Caco-2 (cell line): ENCODE results near the gene SPATA31C2. TPM values are rescaled to one million over a fixed set of nuclear protein-coding genes. Genes with fewer than 3 reads are reported as not detected.

Experiments used
- BruUV-seq: library from RNA; stranded (reverse); fragments of 400-500 nt; replicated peaks from 2 replicates; lab custom pipeline; 2021; lab: Mats Ljungman, UMichigan
- CTCF ChIA-PET: fragments of 300-600 bp; sonication (Branson Sonifier 250); formaldehyde crosslinking; loops from one replicate; lab custom pipeline; 2022; ENCODE audit warnings: antibody characterized with exemption; lab: Charles Lee
- POLR2A ChIA-PET: fragments of 300-600 bp; sonication (Branson Sonifier 250); formaldehyde crosslinking; loops from one replicate; lab custom pipeline; 2022; ENCODE audit warnings: antibody characterized with exemption; lab: Charles Lee
- DNase-seq, 2 experiments: peaks; one replicate each; pipeline versions ENCODE4 v3.0.0 to v3.0.0-alpha.2; 2020 to 2022
- H3K27me3 ChIP-seq: replicated peaks from 2 replicates; pipeline ENCODE4 v1.6.0; 2011; ENCODE audit warnings: low read length; ENCODE audit not compliant: control insufficient read depth, insufficient read depth
- H3K36me3 ChIP-seq: 2 replicates; pipeline ENCODE4 v1.5.1; 2011; ENCODE audit warnings: low read length; ENCODE audit not compliant: control insufficient read depth, insufficient read depth
- H3K4me1 ChIP-seq: fragments of 250-450 bp; sonication (Bioruptor Pico); 2 replicates; pipeline ENCODE4 v1.5.1; 2020; ENCODE audit warnings: mild to moderate bottlenecking
- H3K4me3 ChIP-seq: 2 replicates; pipeline ENCODE4 v1.5.1; 2011; ENCODE audit warnings: low read depth, mild to moderate bottlenecking, control low read depth, low read length
- H3K9me3 ChIP-seq: fragments of 250-450 bp; sonication (Bioruptor Pico); 2 replicates; pipeline ENCODE4 v1.5.1; 2020; ENCODE audit warnings: mild to moderate bottlenecking, moderate library complexity
- H3K27ac Mint-ChIP-seq: one replicate; pipeline ENCODE4 v1.8.0; 2022; ENCODE audit warnings: mixed read lengths; ENCODE audit not compliant: unreplicated experiment
- H3K27me3 Mint-ChIP-seq: one replicate; pipeline ENCODE4 v1.8.0; 2022; ENCODE audit warnings: mixed read lengths; ENCODE audit not compliant: insufficient read depth, unreplicated experiment
- H3K36me3 Mint-ChIP-seq: one replicate; pipeline ENCODE4 v1.8.0; 2022; ENCODE audit warnings: mild to moderate bottlenecking, mixed read lengths; ENCODE audit not compliant: insufficient read depth, unreplicated experiment
- H3K4me1 Mint-ChIP-seq: one replicate; pipeline ENCODE4 v1.8.0; 2022; ENCODE audit warnings: low read depth, mixed read lengths; ENCODE audit not compliant: unreplicated experiment
- H3K4me3 Mint-ChIP-seq: one replicate; pipeline ENCODE4 v1.8.0; 2022; ENCODE audit warnings: mild to moderate bottlenecking, moderate library complexity, mixed read lengths; ENCODE audit not compliant: unreplicated experiment
- H3K9me3 Mint-ChIP-seq: one replicate; pipeline ENCODE4 v1.8.0; 2022; ENCODE audit warnings: mixed read lengths; ENCODE audit not compliant: unreplicated experiment
- intact Hi-C: fragments of 100-400 bp; cut with micrococcal nuclease; formaldehyde crosslinking; loops from one replicate; pipeline ENCODE4 v1.10.0; 2022; ENCODE audit not compliant: unreplicated experiment
- total RNA-seq: library from RNA; stranded (reverse); gene quantifications from 2 replicates; pipeline ENCODE4 v1.2.3, GENCODE V29; 2022
- TF ChIP-seq, protein P1 (sequence below), 2 experiments: fragments of 200-600 bp in 1 of 2; IDR thresholded peaks; 1 replicate in 1 of 2; 2 replicates in 1 of 2; pipeline versions ENCODE4 v1.5.1 to v1.8.0; 2011 to 2022; ENCODE audit warnings: antibody characterized with exemption in 1 of 2, control low read depth in 1 of 2, inconsistent platforms in 1 of 2, low read depth in 1 of 2, low read length in 1 of 2, mild to moderate bottlenecking in 1 of 2, moderate library complexity in 1 of 2; ENCODE audit not compliant: insufficient read depth in 1 of 2, severe bottlenecking in 1 of 2, unreplicated experiment in 1 of 2

SPATA31C2 gene
- total RNA-seq, 1 experiment from 2014 or later = not detected

DNA sequence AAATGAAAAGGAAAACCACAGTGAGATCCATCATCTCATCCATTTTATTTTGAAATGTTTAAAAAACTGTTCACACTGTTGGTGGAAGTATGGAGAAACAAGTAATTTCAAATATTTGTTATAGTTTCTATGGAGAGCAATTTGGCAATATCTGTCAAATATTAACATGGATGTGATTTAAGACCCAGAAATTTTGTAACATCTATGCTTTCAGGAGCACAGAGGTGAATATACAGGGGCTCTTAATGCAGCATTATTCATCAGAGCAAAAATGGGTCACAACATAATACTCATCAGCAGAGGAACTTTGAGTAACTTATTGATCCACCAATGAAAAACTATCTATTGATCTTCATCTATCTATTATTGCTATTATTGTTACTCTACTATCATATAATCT lies 31.4 kb upstream of the SPATA31C2 start:
- TF ChIP-seq, protein P1, sequence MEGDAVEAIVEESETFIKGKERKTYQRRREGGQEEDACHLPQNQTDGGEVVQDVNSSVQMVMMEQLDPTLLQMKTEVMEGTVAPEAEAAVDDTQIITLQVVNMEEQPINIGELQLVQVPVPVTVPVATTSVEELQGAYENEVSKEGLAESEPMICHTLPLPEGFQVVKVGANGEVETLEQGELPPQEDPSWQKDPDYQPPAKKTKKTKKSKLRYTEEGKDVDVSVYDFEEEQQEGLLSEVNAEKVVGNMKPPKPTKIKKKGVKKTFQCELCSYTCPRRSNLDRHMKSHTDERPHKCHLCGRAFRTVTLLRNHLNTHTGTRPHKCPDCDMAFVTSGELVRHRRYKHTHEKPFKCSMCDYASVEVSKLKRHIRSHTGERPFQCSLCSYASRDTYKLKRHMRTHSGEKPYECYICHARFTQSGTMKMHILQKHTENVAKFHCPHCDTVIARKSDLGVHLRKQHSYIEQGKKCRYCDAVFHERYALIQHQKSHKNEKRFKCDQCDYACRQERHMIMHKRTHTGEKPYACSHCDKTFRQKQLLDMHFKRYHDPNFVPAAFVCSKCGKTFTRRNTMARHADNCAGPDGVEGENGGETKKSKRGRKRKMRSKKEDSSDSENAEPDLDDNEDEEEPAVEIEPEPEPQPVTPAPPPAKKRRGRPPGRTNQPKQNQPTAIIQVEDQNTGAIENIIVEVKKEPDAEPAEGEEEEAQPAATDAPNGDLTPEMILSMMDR (IDR thresholded peaks at IDR 0.05; ENCODE audit: insufficient read depth in 1 of 2, low read depth in 1 of 2, low read length in 1 of 2, severe bottlenecking in 1 of 2, unreplicated experiment in 1 of 2) = no peak
- Histone ChIP-seq H3K36me3 (no peaks in the 10 kb centered on the region), H3K27me3 (no peaks in the 10 kb centered on the region), H3K4me3 (no peak overlapping the region), H3K4me1 (no peaks in the 10 kb centered on the region), H3K9me3 (no peaks in the 10 kb centered on the region)
- no peak overlapping the region for H3K4me3 Mint-ChIP-seq
- CTCF ChIA-PET = no interaction called here
- H3K4me1 Mint-ChIP-seq = no peaks in the 10 kb centered on the region
- no peak overlapping the region for H3K27ac Mint-ChIP-seq
- intact Hi-C loops = loop anchor here (5.0 kb wide), 2 partner anchors 218 to 408 kb away; partner anchors contain the start of gene SPIN1
- POLR2A ChIA-PET = no interaction called here
- H3K9me3 Mint-ChIP-seq = no peaks in the 10 kb centered on the region
- no peak for DNase-seq
- H3K36me3 Mint-ChIP-seq = no peaks in the 10 kb centered on the region
- no TSS peak for BruUV-seq
- no peaks in the 10 kb centered on the region for H3K27me3 Mint-ChIP-seq

DNA sequence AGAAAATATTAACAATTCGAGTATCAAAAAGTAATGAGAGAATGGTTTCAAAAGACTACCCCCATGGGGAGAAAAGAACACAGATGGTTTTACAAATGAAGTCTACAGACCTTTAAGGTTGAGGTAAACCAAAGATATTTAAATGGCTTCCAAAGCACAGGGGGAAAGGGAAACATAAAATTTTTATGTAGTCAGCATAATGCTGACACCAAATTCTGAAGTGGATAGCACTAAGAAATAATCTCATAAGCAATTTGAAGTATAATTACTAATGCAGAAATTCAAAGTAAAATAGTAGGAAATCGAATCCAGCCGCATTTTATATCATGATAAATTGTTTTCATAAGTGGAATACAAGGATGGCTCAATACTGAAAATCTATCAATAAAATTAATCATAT lies 30.3 kb upstream of the SPATA31C2 start:
- H3K9me3 Mint-ChIP-seq = no peaks in the 10 kb centered on the region
- no peaks in the 10 kb centered on the region for H3K4me1 ChIP-seq
- H3K36me3 Mint-ChIP-seq = no peaks in the 10 kb centered on the region
- H3K36me3 ChIP-seq = no peaks in the 10 kb centered on the region
- H3K27me3 Mint-ChIP-seq = no peaks in the 10 kb centered on the region
- H3K27me3 ChIP-seq = no peaks in the 10 kb centered on the region
- no peak overlapping the region for H3K4me3 Mint-ChIP-seq
- ChIA-PET CTCF (no interaction called here), POLR2A (no interaction called here)
- intact Hi-C loops = no loop called here
- no peak for DNase-seq
- H3K27ac Mint-ChIP-seq = no peak overlapping the region
- no TSS peak for BruUV-seq
- H3K4me3 ChIP-seq = no peak overlapping the region
- no peaks in the 10 kb centered on the region for H3K9me3 ChIP-seq
- TF ChIP-seq, protein P1 (IDR thresholded peaks at IDR 0.05; ENCODE audit: insufficient read depth in 1 of 2, low read depth in 1 of 2, low read length in 1 of 2, severe bottlenecking in 1 of 2, unreplicated experiment in 1 of 2) = no peak
- H3K4me1 Mint-ChIP-seq = no peaks in the 10 kb centered on the region

DNA sequence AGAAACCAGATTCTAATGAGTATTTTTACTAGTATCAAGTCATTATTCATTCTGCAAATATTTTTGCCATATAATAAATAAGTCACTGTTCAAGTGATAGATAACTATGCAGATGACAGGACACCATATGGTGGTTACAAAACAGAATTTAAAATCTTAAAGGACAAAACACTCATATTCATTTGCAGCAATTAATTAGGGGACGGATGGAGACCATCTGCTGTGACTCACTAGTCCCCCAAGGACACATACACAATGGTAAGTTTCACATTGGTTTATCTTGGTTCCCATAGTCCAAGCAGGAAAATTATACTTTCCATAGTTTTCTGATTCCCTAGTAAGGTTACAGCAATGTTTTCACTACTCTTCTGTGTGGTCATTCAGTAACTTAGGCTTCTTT lies 28.4 kb upstream of the SPATA31C2 start:
- TF ChIP-seq, protein P1 (IDR thresholded peaks at IDR 0.05; ENCODE audit: insufficient read depth in 1 of 2, low read depth in 1 of 2, low read length in 1 of 2, severe bottlenecking in 1 of 2, unreplicated experiment in 1 of 2) = no peak
- POLR2A ChIA-PET = no interaction called here
- Histone ChIP-seq H3K4me3 (no peak overlapping the region), H3K9me3 (no peaks in the 10 kb centered on the region), H3K27me3 (no peaks in the 10 kb centered on the region), H3K36me3 (no peaks in the 10 kb centered on the region), H3K4me1 (no peaks in the 10 kb centered on the region)
- Mint-ChIP-seq H3K27ac (no peak overlapping the region), H3K4me3 (no peak overlapping the region), H3K36me3 (no peaks in the 10 kb centered on the region), H3K4me1 (no peaks in the 10 kb centered on the region), H3K27me3 (no peaks in the 10 kb centered on the region), H3K9me3 (no peaks in the 10 kb centered on the region)
- intact Hi-C loops = no loop called here
- DNase-seq = no peak
- CTCF ChIA-PET = no interaction called here
- BruUV-seq = no TSS peak
